ENCODE measurements around the gene RHOBTB3. TPM values are rescaled to one million over a fixed set of nuclear protein-coding genes. Genes with fewer than 3 reads are reported as not detected.

RHOBTB3 gene
- total and polyA plus RNA-seq, 3 experiments from 2014 or later, result 0.33 to 2.4 (median 0.48) TPM

- POLR2A ChIA-PET, result interaction anchor here (0.5 kb wide), 1 partner anchor 1027 kb away, joined by 4 read pairs; no protein-coding TSS in a partner anchor
- no peaks in the 10 kb centered on the region for H3K27me3 ChIP-seq (ENCODE audit: insufficient read depth, low read length, poor library complexity, severe bottlenecking)
- no peaks in the 10 kb centered on the region for H3K4me1 ChIP-seq (ENCODE audit: insufficient read depth, low read length)
- CTCF ChIA-PET, result interaction anchor here (1.8 kb wide), 1 partner anchor 38 kb away, joined by 4 read pairs; no protein-coding TSS in a partner anchor
- Mint-ChIP-seq H3K4me1 (no peaks in the 10 kb centered on the region), H3K36me3 (no peaks in the 10 kb centered on the region), H3K27ac (no peak overlapping the region), H3K4me3 (no peak overlapping the region), H3K27me3 (peaks cover 3 to 10% of the 10 kb centered on the region in 2 donors), H3K9me3 (no peaks in the 10 kb centered on the region)
- no peaks in the 10 kb centered on the region for H3K9me3 ChIP-seq (ENCODE audit: low read length)
- no peak overlapping the region for H3K4me3 ChIP-seq (ENCODE audit: low read length)
- H3K36me3 ChIP-seq (ENCODE audit: insufficient read depth, low read length), result no peaks in the 10 kb centered on the region
- no peak overlapping the region for H3K27ac ChIP-seq (ENCODE audit: low read depth, low read length)
- no peak for DNase-seq
Observed at GRCh38 chr5:95743232-95743631, 12.1 kb downstream of the RHOBTB3 start.

- H3K4me1 Mint-ChIP-seq, result no peaks in the 10 kb centered on the region
- H3K9me3 ChIP-seq (ENCODE audit: low read length), result no peaks in the 10 kb centered on the region
- H3K27me3 ChIP-seq (ENCODE audit: insufficient read depth, low read length, poor library complexity, severe bottlenecking), result no peaks in the 10 kb centered on the region
- no peak overlapping the region for H3K27ac Mint-ChIP-seq
- no peaks in the 10 kb centered on the region for H3K36me3 Mint-ChIP-seq
- H3K4me3 ChIP-seq (ENCODE audit: low read length), result no peak overlapping the region
- H3K27me3 Mint-ChIP-seq, result peaks cover 2 to 8% of the 10 kb centered on the region in 2 donors
- no peak overlapping the region for H3K27ac ChIP-seq (ENCODE audit: low read depth, low read length)
- no peak overlapping the region for H3K4me3 Mint-ChIP-seq
- H3K36me3 ChIP-seq (ENCODE audit: insufficient read depth, low read length), result no peaks in the 10 kb centered on the region
- no peak for DNase-seq
- CTCF ChIA-PET, result interaction anchor here (1.8 kb wide), 1 partner anchor 37 kb away, joined by 4 read pairs; no protein-coding TSS in a partner anchor
- no peaks in the 10 kb centered on the region for H3K9me3 Mint-ChIP-seq
- POLR2A ChIA-PET, result no interaction called here
- no peaks in the 10 kb centered on the region for H3K4me1 ChIP-seq (ENCODE audit: insufficient read depth, low read length)
Observed at GRCh38 chr5:95743877-95744276, 12.7 kb downstream of the RHOBTB3 start.

DNA sequence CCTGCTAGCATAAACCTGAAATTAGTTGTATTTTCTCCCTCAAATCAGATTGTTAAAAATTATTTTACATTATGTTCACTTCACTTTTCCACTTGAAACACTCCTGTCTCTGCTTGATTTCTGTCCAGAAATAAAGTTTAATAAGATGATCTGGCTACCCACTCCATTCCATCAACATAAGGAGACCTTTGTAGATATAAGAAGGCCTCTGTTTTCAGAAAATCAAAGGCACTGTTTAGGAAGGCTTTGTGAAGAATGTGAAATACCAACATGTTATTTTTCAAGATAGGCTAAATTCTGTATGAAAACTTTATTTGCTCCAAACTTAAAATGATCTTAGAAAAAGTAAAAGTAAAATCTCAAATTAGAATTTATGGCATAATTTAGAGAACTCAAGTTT is 15.1 kb downstream of the RHOBTB3 start:
- no peaks in the 10 kb centered on the region for H3K9me3 ChIP-seq (ENCODE audit: low read length)
- Mint-ChIP-seq H3K9me3 (no peaks in the 10 kb centered on the region), H3K4me1 (no peaks in the 10 kb centered on the region), H3K27ac (no peak overlapping the region), H3K36me3 (no peaks in the 10 kb centered on the region), H3K4me3 (no peak overlapping the region), H3K27me3 (peaks cover 4 to 5% of the 10 kb centered on the region in 2 donors)
- no peak for DNase-seq
- ChIA-PET CTCF (no interaction called here), POLR2A (no interaction called here)
- no peak overlapping the region for H3K4me3 ChIP-seq (ENCODE audit: low read length)
- H3K36me3 ChIP-seq (ENCODE audit: insufficient read depth, low read length), result no peaks in the 10 kb centered on the region
- H3K27me3 ChIP-seq (ENCODE audit: insufficient read depth, low read length, poor library complexity, severe bottlenecking), result no peaks in the 10 kb centered on the region
- H3K27ac ChIP-seq (ENCODE audit: low read depth, low read length), result no peak overlapping the region
- H3K4me1 ChIP-seq (ENCODE audit: insufficient read depth, low read length), result no peaks in the 10 kb centered on the region

DNA sequence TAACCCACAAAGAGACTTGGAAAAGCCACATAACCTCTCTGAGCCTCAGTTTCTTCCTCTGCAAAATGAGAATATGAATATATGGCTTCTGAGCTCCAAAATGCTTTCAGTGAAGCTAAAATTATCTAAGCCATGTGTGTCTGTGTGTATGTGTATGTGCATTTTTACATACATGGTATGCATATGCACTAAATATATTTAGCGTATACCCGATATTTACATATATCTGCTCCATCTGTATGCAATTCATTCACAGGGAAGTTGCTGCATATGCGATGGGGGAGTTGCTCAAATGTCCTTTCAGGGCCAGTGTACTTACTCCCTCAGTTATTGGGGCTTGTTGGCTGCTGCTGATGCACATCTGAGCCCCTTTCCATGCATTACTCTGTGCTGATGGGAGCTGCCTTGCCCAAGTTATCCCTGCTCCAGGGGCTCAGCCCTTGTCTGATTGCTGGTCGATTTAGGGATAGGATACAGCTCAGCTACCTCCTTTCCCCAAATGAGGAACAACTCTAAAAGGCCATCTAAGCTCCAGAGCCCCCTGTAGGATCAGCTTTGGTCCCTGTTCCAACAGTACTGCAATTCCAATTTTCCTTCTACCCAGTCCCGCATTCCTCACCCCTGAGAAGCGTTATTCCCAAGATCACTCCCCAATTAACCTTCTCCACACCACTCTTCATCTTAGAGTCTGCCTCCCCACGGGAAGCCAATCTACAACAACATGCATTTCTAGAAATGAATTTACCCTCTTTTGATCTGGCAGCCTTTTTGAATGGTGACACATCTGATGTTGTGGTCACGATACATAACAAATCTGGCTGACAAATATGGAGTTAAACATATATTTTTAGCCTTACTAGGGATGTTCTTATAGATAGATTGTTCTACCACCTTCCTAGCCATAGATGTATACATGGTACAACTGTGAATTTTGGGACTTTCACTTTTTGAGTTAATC is 15.9 kb downstream of the RHOBTB3 start:
- no peaks in the 10 kb centered on the region for H3K36me3 Mint-ChIP-seq
- no peak overlapping the region for H3K4me3 Mint-ChIP-seq
- no peaks in the 10 kb centered on the region for H3K9me3 Mint-ChIP-seq
- Histone ChIP-seq H3K9me3 (ENCODE audit: low read length) (no peaks in the 10 kb centered on the region), H3K4me3 (ENCODE audit: low read length) (no peak overlapping the region), H3K36me3 (ENCODE audit: insufficient read depth, low read length) (no peaks in the 10 kb centered on the region), H3K27ac (ENCODE audit: low read depth, low read length) (no peak overlapping the region), H3K4me1 (ENCODE audit: insufficient read depth, low read length) (no peaks in the 10 kb centered on the region), H3K27me3 (ENCODE audit: insufficient read depth, low read length, poor library complexity, severe bottlenecking) (no peaks in the 10 kb centered on the region)
- CTCF ChIA-PET, result no interaction called here
- H3K27ac Mint-ChIP-seq, result no peak overlapping the region
- H3K4me1 Mint-ChIP-seq, result no peaks in the 10 kb centered on the region
- POLR2A ChIA-PET, result no interaction called here
- DNase-seq, result no peak
- peaks cover 4 to 5% of the 10 kb centered on the region in 2 donors for H3K27me3 Mint-ChIP-seq

GRCh38 chr5:95748133-95748532 is 17.0 kb downstream of the RHOBTB3 start:
- Mint-ChIP-seq H3K9me3 (no peaks in the 10 kb centered on the region), H3K27ac (no peak overlapping the region), H3K4me1 (no peaks in the 10 kb centered on the region), H3K27me3 (peaks cover 4 to 5% of the 10 kb centered on the region in 2 donors), H3K4me3 (no peak overlapping the region), H3K36me3 (no peaks in the 10 kb centered on the region)
- Histone ChIP-seq H3K4me1 (ENCODE audit: insufficient read depth, low read length) (no peaks in the 10 kb centered on the region), H3K9me3 (ENCODE audit: low read length) (no peaks in the 10 kb centered on the region), H3K36me3 (ENCODE audit: insufficient read depth, low read length) (no peaks in the 10 kb centered on the region), H3K4me3 (ENCODE audit: low read length) (no peak overlapping the region), H3K27me3 (ENCODE audit: insufficient read depth, low read length, poor library complexity, severe bottlenecking) (no peaks in the 10 kb centered on the region), H3K27ac (ENCODE audit: low read depth, low read length) (no peak overlapping the region)
- no peak for DNase-seq
- ChIA-PET POLR2A (interaction anchor here (0.6 kb wide), 1 partner anchor 92 kb away, joined by 9 read pairs; no protein-coding TSS in a partner anchor), CTCF (no interaction called here)

DNA sequence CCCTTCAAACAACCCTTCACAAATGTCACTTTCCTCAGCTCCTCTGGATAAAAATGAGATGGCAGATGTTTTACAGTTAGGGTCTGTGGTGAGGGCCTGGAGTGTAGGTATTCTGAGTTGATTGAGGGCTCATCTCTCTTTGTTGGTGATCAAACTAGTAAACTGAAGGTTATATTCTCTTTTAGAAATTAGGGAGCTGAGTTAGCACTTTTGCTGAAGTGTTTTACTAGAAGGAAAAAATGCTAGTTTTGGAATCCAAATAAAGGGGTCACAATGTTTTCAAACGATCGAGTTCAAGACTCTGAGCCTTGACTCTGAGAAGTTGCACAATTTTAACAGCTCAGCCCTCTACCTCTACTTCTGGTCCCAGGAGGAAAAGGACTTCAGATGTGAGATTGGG is 23.4 kb downstream of the RHOBTB3 start:
- CTCF ChIA-PET, result no interaction called here
- Mint-ChIP-seq H3K4me3 (no peak overlapping the region), H3K36me3 (no peaks in the 10 kb centered on the region), H3K27ac (no peak overlapping the region), H3K27me3 (peaks cover 7 to 9% of the 10 kb centered on the region in 2 donors), H3K4me1 (peaks cover 4 to 16% (median 7%) of the 10 kb centered on the region in 3 donors), H3K9me3 (no peaks in the 10 kb centered on the region)
- Histone ChIP-seq H3K9me3 (ENCODE audit: low read length) (no peaks in the 10 kb centered on the region), H3K4me3 (ENCODE audit: low read length) (no peak overlapping the region), H3K4me1 (ENCODE audit: insufficient read depth, low read length) (peaks cover 5% of the 10 kb centered on the region), H3K36me3 (ENCODE audit: insufficient read depth, low read length) (no peaks in the 10 kb centered on the region), H3K27ac (ENCODE audit: low read depth, low read length) (no peak overlapping the region), H3K27me3 (ENCODE audit: insufficient read depth, low read length, poor library complexity, severe bottlenecking) (no peaks in the 10 kb centered on the region)
- DNase-seq, result no peak
- POLR2A ChIA-PET, result no interaction called here

DNA sequence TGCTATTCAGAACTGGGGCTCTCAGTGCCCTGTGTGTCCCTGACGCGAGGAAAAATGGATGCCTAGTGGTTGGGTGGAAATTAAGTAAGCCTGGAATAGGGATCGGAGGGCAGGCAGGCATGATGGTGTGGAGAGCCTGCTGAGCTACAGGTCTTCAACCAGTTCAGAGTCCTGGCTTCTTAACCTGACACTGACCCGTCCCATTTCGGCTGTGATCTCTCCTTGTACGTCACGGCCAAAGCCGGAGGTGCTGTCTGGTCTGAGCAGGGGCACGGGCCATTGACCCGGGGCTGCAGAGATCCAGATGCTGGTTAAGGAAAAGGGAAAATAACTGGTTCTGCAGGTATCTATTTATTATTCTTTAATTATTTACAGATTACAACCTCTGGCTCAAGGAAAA is 27.9 kb downstream of the RHOBTB3 start:
- peaks cover 22 to 42% (median 31%) of the 10 kb centered on the region in 3 donors for H3K4me1 Mint-ChIP-seq
- Histone ChIP-seq H3K27me3 (ENCODE audit: insufficient read depth, low read length, poor library complexity, severe bottlenecking) (no peaks in the 10 kb centered on the region), H3K36me3 (ENCODE audit: insufficient read depth, low read length) (no peaks in the 10 kb centered on the region), H3K9me3 (ENCODE audit: low read length) (no peaks in the 10 kb centered on the region), H3K27ac (ENCODE audit: low read depth, low read length) (no peak overlapping the region), H3K4me1 (ENCODE audit: insufficient read depth, low read length) (peaks cover 25% of the 10 kb centered on the region), H3K4me3 (ENCODE audit: low read length) (no peak overlapping the region)
- no peaks in the 10 kb centered on the region for H3K36me3 Mint-ChIP-seq
- no peaks in the 10 kb centered on the region for H3K9me3 Mint-ChIP-seq
- ChIA-PET POLR2A (no interaction called here), CTCF (interaction anchor here (0.6 to 1.3 kb wide), 3 partner anchors 10 to 88 kb away, joined by 3 to 5 read pairs (median 3); no protein-coding TSS in a partner anchor)
- H3K27ac Mint-ChIP-seq, result peak overlapping the region in 7 of 8 donors; percentile 66 to 94 (median 90)
- H3K4me3 Mint-ChIP-seq, result peak overlapping the region in 1 of 7 donors; percentile 88
- no peak for DNase-seq
- H3K27me3 Mint-ChIP-seq, result peaks cover 2 to 7% of the 10 kb centered on the region in 2 donors

DNA sequence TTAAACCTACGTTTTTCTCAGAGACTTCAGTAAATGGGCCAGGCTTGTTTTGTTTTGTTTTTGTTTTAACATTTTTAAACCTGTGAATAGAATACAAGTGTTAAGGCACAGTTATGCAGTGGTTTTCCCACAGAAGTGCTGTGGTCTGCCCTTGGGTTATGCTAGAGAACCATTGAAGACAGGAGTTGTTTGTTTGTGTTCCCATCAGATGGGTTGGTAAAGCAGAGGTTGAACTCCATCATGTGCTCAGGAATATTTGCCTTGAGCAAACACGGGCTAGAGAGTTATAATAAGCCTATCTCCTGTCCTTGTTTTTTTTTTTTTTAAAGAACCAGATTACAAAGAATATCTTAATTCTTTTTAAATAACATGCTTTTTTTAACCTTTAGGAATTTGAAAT is 28.5 kb downstream of the RHOBTB3 start:
- POLR2A ChIA-PET, result no interaction called here
- no peaks in the 10 kb centered on the region for H3K9me3 Mint-ChIP-seq
- H3K36me3 Mint-ChIP-seq, result no peaks in the 10 kb centered on the region
- H3K27me3 ChIP-seq (ENCODE audit: insufficient read depth, low read length, poor library complexity, severe bottlenecking), result no peaks in the 10 kb centered on the region
- H3K36me3 ChIP-seq (ENCODE audit: insufficient read depth, low read length), result no peaks in the 10 kb centered on the region
- H3K27ac ChIP-seq (ENCODE audit: low read depth, low read length), result no peak overlapping the region
- peaks cover 25% of the 10 kb centered on the region for H3K4me1 ChIP-seq (ENCODE audit: insufficient read depth, low read length)
- H3K27me3 Mint-ChIP-seq, result peaks cover 2 to 7% of the 10 kb centered on the region in 2 donors
- CTCF ChIA-PET, result interaction anchor here (0.7 to 1.0 kb wide), 2 partner anchors 9 to 22 kb away, joined by 3 to 4 read pairs; no protein-coding TSS in a partner anchor
- peaks cover 22 to 42% (median 31%) of the 10 kb centered on the region in 3 donors for H3K4me1 Mint-ChIP-seq
- H3K27ac Mint-ChIP-seq, result peak overlapping the region; percentile 66 to 94 (median 89)
- peak overlapping the region; percentile 15 to 88 (median 82) for H3K4me3 Mint-ChIP-seq
- no peak for DNase-seq
- H3K4me3 ChIP-seq (ENCODE audit: low read length), result no peak overlapping the region
- no peaks in the 10 kb centered on the region for H3K9me3 ChIP-seq (ENCODE audit: low read length)

Measured in CD8-positive, alpha-beta memory T cell (primary cell).